PFSK-1 (cell line): ENCODE results near the gene PTPRN2.

ENCODE experiments used
- FOXP2 ChIP-seq: optimal IDR thresholded peaks from 2 replicates; pipeline ENCODE3; 2011; ENCODE audit warnings: borderline replicate concordance, control low read depth, inconsistent platforms; ENCODE audit not compliant: insufficient read depth; ENCODE audit errors: extremely low read length, extremely low read depth
- POLR2AphosphoS5 ChIP-seq: IDR thresholded peaks from 2 replicates; pipeline ENCODE4 v1.6.1; 2012; ENCODE audit warnings: low read depth, mild to moderate bottlenecking, control low read depth, low read length, moderate library complexity
- REST ChIP-seq, 2 experiments: IDR thresholded peaks; 2 replicates each; pipeline versions ENCODE4 v1.6.1 to v1.8.0; 2011 to 2012; ENCODE audit warnings: low read depth in 2 of 2, low read length in 2 of 2, control low read depth in 1 of 2, inconsistent platforms in 1 of 2, mild to moderate bottlenecking in 1 of 2, moderate library complexity in 1 of 2; ENCODE audit not compliant: insufficient read depth in 1 of 2
- SIN3A ChIP-seq: IDR thresholded peaks from 2 replicates; pipeline ENCODE4 v1.6.1; 2012; ENCODE audit warnings: mild to moderate bottlenecking, low read length, moderate library complexity, borderline replicate concordance; ENCODE audit not compliant: insufficient read depth
- TAF1 ChIP-seq: IDR thresholded peaks from 2 replicates; pipeline ENCODE4 v1.6.1; 2012; ENCODE audit warnings: low read length, control low read depth, borderline replicate concordance; ENCODE audit not compliant: insufficient read depth

PTPRN2 gene

GRCh38 chr7:158280448-158281144 lies 307.0 kb downstream of the PTPRN2 start:
- no peak for TF ChIP-seq FOXP2
- no peak for TF ChIP-seq SIN3A
- no peak for TF ChIP-seq REST (IDR thresholded peaks at IDR 0.05; ENCODE audit: insufficient read depth in 1 of 2, low read depth in 2 of 2, low read length in 2 of 2)
- TF ChIP-seq TAF1: no peak
- TF ChIP-seq POLR2AphosphoS5: no peak

GRCh38 chr7:158279539-158280447 lies 307.8 kb downstream of the PTPRN2 start:
- no peak for TF ChIP-seq SIN3A
- TF ChIP-seq TAF1: no peak
- TF ChIP-seq REST (IDR thresholded peaks at IDR 0.05; ENCODE audit: insufficient read depth in 1 of 2, low read depth in 2 of 2, low read length in 2 of 2): no peak
- no peak for TF ChIP-seq POLR2AphosphoS5
- TF ChIP-seq FOXP2: no peak

GRCh38 chr7:158278745-158279320 lies 308.8 kb downstream of the PTPRN2 start:
- TF ChIP-seq TAF1 (no peak), SIN3A (no peak), REST (IDR thresholded peaks at IDR 0.05; ENCODE audit: insufficient read depth in 1 of 2, low read depth in 2 of 2, low read length in 2 of 2) (no peak), POLR2AphosphoS5 (no peak)

- no peak for TF ChIP-seq REST (IDR thresholded peaks at IDR 0.05; ENCODE audit: insufficient read depth in 1 of 2, low read depth in 2 of 2, low read length in 2 of 2)
- TF ChIP-seq SIN3A: no peak
- no peak for TF ChIP-seq TAF1
- no peak for TF ChIP-seq FOXP2
- TF ChIP-seq POLR2AphosphoS5: no peak
Measured at GRCh38 chr7:158277219-158278141, 310.1 kb downstream of the PTPRN2 start.
